AG08395 (cell line): ENCODE measurements around the gene MIOX.

Experiments used
- DNase-seq: peaks from one replicate; pipeline ENCODE4 v3.0.0; 2012; ENCODE audit warnings: mixed read lengths, low spot score

Gene MIOX

DNA sequence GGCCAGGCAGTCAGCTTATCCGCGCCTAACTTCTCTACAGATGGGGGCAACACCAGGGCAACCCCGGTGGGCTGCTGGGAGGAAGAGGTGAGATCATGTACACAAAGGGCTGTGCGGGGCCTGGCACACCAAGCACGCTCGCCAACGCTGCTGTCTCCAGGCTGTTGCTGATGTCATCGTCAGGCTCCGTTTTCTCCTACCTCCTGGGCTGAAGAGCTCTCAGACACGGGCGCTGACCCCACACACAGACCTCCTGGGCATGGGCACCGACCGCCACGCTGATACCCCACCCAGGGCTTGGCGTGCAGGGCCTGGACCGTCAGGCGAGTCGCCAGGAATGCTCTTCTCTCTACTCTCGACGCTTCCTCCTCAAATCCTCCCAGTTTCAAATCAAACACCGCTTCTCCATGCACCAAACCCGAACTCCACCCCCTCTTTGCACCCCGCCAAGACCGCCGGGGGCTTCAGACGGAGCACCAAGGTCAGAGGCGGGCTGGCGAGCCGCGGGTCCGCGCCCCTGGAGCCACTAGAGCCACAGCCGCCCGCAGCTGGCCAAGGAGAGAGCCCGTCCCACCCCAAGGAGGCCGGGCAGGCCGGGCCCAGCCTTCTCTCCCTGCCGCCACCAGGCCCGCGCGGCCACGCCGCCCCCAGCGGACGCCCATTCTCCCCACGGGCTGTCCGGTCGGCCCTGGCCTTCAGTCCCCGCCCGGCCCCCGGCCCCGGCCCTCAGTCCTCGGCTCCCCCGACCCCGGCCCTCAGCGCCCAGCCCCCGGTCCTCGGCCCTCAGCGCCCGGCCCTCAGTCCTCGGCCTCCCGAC is 12.6 kb upstream of the MIOX start:
- DNase-seq = peak; percentile 64

DNA sequence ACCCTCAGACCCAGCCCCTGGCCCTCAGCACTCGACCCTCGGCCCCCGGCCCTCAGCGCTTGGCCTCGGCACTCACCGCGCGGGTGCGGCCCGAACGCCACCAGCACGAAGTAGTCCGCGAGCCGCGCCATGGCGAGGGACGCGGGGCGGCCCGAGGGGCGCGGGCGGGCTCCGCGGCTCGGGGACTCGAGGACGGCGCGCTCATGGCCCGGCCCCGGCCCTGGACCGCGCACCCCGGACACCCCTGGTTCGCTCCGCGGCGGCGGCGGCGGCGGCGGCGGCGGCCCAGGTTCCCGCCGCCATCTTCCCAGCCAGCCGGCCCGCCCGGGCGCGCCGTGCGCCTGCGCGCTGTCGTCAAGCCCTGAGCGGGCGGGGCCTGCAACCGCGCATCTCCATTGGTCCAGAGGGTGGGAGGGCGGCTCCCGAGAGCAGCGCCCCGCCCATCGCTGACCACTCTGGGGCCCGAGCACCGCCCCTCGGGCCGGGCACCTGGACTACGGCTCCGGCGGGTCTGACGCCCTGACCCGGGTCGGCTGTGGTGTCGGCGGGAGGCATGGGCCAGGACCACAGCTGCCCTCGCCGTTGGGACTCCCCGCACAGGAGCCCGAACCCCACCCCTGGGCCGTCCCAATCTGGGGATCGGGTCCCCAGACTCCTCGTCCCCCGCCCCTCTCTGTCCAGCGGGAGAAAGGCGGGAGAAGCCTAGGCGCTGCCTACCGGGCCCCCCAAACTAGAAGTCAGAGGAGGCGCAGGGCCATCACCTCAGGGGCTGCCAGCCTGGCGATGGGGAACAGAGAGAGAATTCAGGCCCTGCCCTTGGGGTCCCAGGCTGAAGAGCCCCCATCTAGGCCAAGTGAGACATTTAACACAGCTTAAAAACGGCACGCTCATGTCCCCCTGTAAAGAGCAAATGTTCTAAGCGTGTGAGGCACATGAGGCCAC is 11.7 kb upstream of the MIOX start, which contains the start of gene SBF1:
SBF1 (minus strand) TSS at position 326 of the 942 bp plus-strand sequence; CDS start at position 131, 195 bp downstream.
- peak; percentile 100 for DNase-seq

DNA sequence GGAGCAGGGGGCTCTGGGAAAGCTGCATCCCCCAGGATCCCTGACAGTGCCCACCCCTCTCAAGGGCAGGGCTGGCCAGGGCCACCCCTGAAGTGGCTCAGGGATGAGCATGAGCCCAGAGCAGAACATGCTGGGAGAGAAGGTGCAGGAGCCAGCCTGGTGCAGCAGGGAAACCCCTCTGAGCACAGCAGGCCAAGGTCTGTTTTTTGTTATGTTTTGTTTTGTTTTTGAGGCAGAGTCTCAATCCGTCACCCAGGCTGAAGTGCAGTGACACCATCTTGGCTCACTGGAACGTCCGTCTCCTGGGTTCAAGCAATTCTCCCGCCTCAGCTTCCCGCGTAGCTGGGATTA is 11.0 kb upstream of the MIOX start:
- no peak for DNase-seq

DNA sequence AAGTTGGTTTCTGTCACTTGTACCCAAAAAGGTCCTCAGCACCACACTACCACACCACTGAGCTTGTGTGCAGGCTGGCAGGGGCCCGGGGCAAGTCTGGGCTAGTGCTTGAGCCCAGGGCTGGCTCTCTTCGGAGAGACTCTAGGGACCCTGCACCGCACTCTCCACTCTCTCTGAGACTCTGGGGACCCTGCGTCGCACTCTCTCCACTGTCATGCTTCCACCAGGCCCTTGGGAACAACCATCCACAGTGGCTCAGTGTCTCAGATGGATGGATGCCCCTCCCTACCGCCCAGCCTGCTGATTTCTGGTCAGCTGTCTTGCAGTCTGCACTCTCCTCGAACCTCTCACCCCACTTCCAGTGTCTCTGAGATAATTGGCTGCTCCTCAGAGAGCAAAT is 9.8 kb upstream of the MIOX start:
- DNase-seq = no peak

DNA sequence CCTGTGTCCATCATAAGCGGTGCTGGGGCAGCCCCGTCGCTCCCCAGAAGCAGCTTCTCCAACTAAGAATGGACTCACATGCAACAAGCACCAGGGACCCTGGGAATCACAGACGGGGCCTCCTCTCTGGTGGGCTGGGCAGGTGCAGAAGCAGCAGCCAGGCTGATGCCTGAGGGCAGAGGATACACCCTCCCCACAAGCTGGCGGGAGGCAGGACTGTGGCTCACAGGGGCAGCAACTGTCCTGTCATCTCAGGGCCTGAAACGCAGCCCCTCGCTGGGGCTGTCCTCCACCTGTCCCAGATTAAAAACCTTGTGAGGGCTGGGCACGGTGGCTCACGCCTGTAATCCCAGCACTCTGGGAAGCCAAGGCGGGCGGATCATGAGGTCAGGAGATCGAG is 8.7 kb upstream of the MIOX start:
- DNase-seq = no peak

DNA sequence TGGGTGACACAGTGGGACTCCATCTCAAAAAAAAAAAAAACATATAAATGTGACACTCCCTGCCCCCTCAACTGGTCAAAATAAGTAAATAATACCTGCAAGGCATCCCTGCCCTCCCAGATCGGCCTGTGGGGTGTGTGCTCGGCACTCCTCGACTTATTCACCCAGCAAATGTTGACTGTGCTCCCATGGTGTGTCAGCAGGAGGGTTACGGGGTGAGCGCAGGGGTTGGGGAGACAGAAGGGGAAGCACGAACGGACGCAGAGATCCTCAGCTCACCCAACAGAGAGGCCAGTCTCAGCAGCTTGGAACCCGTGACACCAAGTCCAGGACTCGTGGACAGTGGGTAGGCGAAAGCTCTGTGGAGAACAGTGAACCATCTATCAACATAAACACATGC is 6.9 kb upstream of the MIOX start:
- no peak for DNase-seq

DNA sequence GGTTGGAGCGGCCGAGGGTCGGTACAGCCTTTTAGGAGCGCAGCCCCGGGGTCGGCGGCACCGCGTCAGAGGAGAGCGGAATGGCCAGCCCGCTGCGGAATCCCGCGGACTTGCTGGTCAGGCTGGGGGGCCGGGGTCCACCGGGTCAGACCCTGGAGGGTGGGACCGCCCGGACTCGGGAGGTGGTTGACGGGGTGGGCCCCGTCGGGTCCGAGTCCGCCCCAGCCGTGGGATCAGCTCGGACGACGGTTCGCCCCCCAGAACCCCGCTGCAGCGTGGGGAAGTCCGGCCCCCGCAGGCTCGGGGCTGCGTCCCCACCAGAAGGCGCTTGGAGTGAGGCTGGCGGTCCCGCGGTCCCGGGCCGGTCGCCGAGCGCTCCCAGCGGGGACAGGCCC is 5.6 kb upstream of the MIOX start:
- DNase-seq = no peak

DNA sequence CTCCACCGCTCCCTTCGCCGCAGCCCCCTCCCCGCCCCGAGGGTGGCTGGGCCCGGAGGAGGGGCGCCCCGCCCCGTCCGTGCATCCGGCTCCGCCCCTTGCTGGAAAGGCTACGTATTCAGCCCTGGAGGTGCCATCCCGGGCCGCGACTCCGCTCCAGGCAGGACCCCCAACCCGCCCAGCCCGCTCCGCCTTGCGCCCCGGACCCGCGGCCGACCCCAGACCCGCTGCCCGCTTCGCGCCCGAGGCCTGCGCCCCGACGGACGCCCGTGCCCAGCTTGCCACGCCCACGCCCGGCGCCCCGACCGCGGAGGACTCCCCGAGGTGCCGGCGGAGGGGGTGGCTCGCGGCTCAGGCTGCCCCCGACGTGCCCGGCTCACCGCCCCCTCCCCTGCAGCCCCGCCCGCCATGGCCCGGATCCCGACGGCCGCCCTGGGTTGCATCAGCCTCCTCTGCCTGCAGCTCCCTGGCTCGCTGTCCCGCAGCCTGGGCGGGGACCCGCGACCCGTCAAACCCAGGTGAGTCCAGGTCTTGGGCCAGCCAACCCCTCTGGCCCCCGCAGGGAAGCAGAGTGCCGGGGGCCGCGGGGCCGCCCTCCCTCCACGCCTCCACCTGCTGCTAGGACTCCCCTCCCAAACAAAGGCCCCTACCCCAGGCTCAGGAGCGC is 5.1 kb upstream of the MIOX start, which contains the start of gene ADM2:
ADM2 (plus strand) TSS at position 104 of the 667 bp plus-strand sequence; CDS start at position 409, 305 bp downstream.
- DNase-seq = peak; percentile 56

DNA sequence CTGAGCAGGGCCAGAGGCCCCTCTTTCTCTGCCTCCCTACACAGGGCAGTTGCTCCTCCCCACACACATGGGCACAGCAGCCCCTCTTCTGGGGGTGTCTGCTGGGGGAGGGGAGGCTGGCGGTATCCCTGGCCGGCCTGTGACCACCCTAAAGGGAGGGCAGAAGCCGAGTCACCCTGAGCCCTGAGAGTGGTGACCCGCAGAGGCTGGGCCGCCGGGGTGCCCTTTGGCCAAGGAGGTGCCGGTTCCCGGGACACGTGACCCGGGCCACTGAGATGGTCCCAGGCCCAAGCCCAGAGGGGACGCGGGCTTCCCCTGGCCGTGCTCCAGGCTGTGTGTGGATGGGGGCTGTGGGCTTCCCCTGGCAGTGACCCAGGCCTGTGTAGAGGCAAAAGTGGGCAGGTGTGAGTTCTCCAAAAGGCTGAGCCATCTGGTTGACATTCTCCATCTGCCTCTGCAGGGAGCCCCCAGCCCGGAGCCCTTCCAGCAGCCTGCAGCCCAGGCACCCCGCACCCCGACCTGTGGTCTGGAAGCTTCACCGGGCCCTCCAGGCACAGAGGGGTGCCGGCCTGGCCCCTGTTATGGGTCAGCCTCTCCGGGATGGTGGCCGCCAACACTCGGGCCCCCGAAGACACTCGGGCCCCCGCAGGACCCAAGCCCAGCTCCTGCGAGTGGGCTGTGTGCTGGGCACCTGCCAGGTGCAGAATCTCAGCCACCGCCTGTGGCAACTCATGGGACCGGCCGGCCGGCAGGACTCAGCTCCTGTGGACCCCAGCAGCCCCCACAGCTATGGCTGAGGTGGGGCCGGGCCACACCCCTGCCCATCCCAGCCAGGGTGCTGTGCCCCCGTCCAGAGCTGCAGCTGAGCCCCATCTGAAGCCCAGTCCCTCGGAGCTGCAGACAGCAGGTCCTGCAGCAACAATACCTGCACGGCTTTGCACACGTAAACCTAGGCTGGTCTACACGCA is 4.3 kb upstream of the MIOX start:
- DNase-seq = no peak

DNA sequence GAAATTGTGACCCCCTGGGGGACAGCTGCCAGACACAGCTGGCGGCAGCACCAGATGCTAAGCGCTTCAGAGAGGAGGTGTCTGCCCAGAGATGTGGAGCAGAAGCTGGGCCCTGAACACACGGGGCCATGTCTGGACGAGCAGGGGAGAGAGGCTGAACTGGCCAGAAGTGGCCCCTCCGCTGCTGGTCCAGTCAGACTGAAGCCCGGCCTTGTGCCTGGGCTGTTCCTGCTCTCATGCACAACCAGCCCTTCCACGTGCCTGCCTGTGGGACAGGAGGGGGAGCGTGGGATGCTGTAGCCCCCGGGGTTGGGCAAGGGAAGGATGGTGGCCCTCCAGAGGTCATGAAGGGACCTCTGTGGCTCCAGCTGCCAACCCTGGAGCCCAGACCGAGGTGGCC is 3.6 kb upstream of the MIOX start:
- DNase-seq = no peak

DNA sequence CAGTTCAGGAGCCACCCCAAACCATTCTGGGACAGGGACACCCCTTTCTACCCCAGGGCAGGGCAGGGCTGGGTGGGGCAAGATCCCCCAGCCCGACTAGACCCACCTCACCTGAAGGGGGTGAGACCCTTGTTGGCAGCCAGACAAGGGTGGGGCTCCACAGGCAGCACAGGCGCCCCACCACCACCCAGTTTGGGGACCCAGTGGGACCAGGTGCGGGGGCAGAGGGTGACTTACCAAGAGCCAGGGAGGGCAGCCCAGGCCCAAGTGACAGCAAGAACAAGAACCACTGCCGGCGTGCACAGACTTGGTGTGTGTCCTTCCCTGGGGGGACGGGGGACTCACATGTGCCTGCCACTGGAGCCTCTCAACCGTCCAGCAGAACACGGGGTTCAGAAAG is 3.1 kb upstream of the MIOX start:
- DNase-seq = no peak

DNA sequence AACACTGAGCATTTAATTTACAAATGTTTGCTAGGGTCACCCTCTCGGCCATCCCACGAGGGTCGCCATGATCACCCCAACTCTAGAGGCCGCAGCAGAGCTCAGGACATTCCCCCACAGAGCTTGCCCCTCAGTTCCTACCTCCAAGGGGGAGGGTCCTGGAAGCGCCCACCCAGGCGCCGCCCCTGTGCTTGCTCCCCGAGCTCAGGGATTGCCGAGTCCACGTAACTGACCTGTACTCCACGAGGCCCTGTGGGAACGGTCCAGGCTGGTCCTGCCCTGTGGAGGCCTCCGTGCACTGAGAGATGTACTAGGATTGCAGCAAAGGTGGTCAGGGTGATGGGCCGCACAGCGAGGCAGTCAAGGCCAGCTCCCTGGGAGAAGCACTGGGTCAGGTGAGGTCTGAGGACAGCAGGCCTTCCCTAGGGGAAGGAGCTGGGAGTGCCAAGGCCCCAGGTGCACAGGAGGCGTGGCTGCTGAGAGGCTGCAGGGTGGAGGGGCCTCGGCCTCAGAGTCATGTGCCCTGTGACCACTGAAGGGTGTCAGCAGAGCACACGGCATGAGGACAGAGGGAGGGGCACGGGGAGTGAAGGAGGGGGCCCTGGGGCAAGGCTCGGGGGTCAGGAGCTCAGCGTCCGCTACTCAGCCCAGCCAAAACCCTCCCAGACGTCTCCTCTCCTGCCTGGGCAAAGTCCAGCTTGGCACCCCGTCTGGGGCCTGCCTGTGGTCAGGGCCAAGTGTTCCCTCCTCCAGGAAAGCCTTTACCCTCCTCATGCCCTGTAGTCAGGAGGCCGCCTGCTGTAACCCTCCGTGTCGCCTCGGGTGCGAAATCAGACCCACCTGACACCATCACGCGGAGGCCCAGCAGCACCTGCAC is 2.4 kb upstream of the MIOX start:
- DNase-seq = no peak

DNA sequence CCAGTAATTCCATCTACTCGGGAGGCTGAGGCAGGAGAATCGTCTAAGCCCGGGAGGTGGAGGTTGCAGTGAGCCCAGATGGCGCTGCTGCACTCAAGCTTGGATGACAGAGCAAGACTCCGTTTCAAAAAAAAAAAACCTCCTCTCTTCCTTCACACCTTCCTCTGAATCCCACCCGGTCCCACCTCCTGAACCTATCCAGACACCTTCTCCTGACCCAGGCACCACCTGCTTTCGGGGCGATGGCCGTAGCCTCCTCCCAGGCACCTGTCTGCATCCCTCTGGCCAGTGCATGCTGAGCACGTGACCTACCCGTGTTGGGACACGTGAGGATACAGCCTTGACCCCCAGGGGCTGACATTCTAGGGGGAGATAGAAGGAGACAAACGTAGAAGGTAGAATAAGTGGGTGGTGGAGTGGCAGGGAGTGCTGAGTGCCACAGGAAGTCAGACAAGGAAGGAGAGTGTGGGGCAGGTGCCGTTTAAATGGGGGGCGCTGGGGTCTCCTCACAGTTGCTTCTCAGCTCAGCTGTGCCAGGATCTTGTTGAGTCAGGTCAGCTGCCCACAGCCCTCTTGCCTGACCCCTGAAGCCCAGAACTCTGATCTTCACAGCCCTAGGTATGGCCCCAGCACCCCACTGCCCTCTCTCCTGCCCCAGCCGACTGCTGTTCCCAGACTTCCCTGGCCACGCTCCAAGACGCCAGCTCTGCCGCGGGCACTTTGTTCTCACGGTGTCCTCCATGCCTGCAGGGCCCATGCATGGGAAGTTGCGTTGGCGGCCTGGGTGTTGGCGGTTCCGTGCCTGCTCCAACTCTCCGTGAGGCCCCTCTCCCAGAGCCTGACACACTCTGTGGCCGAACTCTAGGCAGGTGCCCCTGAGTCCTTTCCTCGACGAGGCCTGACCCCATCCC is 1.2 kb upstream of the MIOX start:
- DNase-seq = no peak

DNA sequence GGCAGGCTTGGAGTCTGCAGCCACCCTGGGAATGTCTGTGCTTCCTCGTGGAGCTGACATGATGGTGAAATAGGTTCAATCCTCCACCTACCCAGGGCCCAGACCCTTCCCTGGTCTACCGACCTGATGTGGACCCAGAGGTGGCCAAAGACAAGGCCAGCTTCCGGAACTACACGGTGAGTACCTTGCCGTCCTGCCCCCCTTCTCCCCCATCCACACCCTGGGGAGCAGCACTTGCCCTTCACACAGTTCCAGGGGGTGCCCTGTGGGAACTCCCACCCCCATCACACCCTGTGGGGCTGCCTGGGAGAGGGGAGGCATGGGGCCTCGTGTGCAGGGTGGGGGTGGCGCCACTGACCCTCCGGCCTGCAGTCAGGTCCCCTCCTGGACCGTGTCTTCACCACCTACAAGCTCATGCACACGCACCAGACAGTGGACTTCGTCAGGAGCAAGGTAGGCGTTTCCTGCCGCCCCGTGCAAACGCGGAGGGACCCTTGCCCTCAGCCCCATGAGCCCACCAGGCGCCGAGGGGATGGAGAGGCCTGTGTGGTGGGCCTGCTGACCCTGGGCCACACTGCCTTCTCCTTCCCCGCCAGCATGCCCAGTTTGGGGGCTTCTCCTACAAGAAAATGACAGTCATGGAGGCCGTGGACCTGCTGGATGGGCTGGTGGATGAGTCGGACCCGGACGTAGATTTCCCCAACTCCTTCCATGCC is 789 bp downstream of the MIOX start:
- no peak for DNase-seq

DNA sequence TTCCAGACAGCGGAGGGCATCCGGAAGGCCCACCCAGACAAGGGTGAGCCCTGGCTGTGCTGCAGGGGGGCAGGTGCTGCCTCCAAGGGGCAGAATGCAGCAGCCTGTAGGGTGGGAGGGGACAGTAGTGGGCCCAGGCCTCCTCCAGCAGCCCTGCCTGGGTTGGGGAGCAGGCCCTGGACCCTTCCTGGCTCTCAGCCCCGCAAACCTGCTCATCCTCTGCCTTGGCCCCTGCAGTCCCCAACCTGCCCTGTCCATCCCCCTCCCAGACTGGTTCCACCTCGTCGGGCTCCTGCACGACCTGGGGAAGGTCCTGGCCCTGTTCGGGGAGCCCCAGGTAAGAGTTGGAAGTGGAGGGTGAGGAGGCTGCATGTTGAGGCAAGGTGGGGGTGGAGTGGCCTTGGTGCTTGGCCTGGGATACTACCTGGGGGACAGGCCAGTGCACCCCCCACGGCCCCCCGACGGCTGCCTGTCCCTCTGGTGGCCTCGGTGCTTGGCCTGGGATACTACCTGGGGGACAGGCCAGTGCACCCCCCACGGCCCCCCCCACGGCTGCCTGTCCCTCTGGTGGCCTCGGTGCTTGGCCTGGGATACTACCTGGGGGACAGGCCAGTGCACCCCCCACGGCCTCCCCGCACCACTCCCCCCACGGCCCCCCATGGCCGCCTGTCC is 1.5 kb downstream of the MIOX start:
- no peak for DNase-seq

DNA sequence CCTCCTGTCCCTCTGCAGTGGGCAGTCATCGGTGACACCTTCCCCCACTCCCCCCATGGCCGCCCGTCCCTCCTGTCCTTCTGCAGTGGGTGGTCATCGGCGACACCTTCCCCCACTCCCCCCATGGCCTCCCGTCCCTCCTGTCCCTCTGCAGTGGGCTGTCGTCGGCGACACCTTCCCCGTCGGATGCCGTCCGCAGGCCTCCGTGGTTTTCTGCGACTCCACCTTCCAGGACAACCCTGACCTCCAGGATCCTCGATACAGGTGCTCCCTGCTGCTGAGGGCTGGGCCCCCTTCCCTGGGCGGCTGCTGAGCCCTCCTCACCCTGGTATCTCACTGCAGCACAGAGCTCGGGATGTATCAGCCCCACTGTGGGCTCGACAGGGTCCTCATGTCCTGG is 2.2 kb downstream of the MIOX start:
- DNase-seq = no peak

DNA sequence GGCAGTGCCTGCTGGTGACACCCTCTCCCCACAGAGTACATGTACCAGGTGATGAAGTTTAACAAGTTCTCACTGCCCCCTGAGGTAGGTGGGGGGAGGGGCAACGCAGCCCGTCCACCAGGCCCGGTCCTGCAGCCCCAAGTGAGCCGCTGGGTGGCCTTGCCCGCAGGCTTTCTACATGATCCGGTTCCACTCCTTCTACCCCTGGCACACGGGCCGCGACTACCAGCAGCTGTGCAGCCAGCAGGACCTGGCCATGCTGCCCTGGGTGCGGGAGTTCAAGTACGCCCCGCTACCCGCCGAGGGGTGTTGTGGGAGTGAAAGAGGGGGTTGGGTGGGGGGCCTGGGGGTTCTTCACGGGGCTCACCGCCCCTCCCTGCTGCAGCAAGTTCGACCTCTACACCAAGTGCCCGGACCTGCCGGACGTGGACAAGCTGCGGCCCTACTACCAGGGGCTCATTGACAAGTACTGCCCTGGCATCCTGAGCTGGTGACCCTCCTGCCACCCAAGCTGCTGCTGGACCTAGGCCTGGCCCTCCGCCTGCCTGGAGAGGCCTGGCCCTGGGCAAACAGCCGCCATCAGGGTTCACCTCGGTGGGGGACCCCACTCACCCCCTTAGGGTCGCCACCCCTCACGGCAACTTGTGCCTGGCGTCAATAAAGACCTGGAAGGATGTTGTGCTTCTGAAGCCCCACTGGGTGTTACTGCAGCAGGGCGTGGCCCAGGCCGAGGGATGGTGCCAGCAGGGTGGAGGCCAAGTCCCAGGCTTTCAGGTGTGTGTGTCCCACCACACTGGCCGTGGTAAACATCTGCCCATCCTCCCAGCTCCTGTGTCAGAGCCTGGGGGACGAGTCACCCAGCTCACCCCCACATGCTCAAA is 2.9 kb downstream of the MIOX start:
- no peak for DNase-seq
